ENCODE measurements around the gene ZDHHC1.

DNA sequence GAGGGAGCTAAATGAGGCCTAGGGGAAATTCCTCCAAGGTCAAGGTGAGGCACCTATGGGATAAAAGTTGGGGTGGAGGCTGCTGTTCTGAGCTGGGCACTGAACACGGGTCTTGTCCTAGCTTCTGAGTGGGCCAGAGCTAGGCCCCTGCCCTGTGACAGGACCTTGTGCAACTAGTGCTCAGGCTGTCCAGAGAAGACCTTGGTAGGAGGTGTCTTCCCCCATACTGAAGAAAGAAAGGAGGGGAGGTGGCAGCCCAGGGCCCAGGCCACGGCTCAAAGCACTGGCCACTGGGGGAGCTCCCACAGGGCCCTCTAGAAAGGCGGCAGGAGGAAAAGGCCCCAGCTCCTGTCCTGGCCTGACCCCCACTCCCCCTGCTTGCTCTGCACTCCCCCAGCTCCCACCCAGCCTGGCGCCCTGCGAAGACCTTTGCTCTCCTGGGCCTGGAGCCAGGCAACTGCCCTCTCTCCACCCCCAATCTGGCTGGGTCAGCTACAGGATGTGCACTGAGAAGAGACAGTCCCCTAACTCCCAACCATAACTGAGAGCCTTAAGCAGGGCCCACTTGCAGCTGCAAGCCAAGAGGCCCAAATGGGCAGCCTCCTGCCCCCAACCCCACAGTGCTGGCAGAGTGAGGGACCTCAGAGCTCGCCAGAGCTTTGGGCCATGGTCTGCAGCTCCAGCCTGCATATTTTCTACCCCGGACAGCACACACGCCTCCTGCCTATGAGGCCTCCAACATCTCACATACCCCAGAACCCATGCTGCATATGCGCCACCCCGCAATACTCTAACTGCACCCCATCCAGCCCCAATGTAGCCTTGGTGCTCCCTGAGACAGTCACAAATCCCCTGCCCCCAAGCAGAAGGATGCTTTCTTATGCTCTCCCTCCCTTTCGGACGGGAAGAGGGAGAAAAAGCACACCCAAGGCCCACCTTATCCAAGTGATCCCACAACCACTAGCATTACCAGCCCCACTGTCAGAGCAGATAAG is 29.9 kb upstream of the ZDHHC1 start:
- TF ChIP-seq CTCF (IDR thresholded peaks at IDR 0.05) (no peak), POLR2A (IDR thresholded peaks at IDR 0.05; ENCODE audit: low read depth) (no peak)
